ENCODE measurements around the gene URAD. TPM values are rescaled to one million over a fixed set of nuclear protein-coding genes. Genes with fewer than 3 reads are reported as not detected.

Gene URAD
- total and polyA plus RNA-seq, 7 donors: not detected

DNA sequence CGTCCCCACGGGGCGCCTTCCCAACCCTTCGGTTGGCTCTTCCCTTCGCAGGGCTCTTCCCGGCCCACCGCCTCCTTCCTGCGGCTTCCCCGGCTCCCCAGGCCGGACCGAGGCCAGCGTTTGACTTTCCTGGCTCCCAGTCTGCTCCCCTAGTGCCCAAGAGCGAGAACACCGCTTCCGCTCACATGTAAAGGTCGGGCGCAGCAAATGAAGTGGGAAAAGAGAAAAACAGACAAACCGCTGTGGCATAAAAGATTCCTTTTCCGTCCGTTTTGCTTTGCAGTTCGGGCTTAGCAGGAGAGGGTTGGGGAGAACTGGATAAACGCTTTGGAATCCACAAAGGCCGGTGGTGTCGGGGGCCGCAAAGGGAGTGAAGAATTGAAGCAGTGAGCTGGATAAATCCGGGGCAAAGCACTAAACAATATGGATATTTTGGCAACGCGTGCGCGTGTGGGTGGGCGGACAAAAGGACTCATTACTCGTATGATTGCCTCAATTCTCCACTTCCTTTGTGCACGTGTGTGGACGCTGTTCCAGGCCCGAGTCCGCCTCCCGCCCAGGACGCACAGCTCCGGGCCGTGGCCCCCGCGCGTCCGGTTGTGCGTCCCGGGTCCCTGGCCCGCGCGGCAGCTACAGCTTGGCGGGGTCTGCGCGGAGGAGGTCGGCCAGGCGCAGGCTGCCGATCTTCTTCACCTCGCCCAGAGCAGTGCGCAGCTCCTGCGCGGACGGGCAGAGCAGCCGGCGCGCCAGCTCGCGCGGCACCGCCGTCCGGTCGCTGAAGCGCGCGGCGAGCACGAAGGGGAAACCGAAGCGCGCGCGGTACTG, 10.8 kb downstream of the URAD start:
- intact Hi-C loops (cut with DNase I): no loop called here
- Histone ChIP-seq H3K9me3 (no peaks in the 10 kb centered on the region), H3K27ac (no peak overlapping the region), H3K27me3 (ENCODE audit: insufficient read depth in 3 of 3, low read length in 2 of 3) (peaks cover 5 to 88% (median 47%) of the 10 kb centered on the region in 3 donors), H3K4me3 (peak overlapping the region; percentile 38), H3K36me3 (ENCODE audit: insufficient read depth in 1 of 2, low read depth in 1 of 2) (no peaks in the 10 kb centered on the region), H3K4me1 (no peaks in the 10 kb centered on the region)
- WGBS, 3 donors: 1 to 2% (median 1%) methylated on average over 57 to 80 of the region's 80 CpGs
- no peak for TF ChIP-seq CTCF (IDR thresholded peaks at IDR 0.05)
- ATAC-seq (no peak), DNase-seq (no peak)

- no peak for TF ChIP-seq CTCF (IDR thresholded peaks at IDR 0.05)
- ATAC-seq (no peak), DNase-seq (no peak)
- intact Hi-C loops (cut with DNase I): no loop called here
- WGBS, 3 donors: 20 to 39% (median 25%) methylated on average over 12 of the region's 12 CpGs
- Histone ChIP-seq H3K27ac (no peak overlapping the region), H3K4me3 (no peak overlapping the region), H3K4me1 (no peaks in the 10 kb centered on the region), H3K36me3 (ENCODE audit: insufficient read depth in 1 of 2, low read depth in 1 of 2) (no peaks in the 10 kb centered on the region), H3K9me3 (no peaks in the 10 kb centered on the region), H3K27me3 (ENCODE audit: insufficient read depth in 3 of 3, low read length in 2 of 3) (peaks cover 8 to 88% (median 46%) of the 10 kb centered on the region in 3 donors)
Measured at GRCh38 chr13:27976362-27977091, 12.0 kb downstream of the URAD start.

DNA sequence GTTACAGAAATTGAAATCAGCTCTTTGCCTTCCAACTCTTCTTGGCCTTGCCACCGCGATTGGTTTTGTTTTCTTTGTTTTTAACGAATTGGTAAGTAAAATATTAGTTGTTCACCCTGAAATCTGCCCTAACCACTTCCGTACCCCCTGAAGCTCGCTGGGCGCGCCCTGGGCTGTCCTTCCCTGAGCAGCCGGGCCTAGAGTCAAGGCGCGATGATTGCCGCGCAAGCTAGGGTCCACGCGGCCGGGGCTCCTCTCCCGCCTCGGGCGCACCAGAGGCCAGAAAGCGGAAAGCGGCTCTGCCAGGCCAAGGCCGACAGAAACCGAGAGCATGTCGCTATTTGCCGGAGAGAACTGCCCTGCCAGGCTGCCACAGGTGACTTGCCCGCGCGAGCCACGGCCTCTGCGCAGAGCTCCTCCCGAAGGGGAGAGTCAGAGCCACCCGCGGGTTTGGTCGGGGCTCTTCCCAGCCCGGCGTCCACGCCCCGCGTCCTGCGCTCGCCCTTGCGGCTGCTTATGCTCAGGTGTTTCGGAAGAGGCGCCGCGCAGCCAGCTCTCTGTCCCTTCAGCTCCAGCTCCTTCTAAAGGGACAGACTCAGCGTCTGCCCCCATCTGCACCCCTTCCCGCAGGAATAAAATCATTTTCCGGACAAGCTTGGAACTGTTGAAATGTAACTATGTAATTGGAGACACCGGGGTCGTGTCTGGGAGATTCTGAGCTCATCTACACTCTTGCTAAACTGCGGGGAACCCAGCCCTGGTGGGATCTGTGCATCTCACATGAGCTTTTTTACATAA, 12.7 kb downstream of the URAD start:
- TF ChIP-seq CTCF (IDR thresholded peaks at IDR 0.05): no peak
- no peaks in the 10 kb centered on the region for H3K36me3 ChIP-seq (ENCODE audit: insufficient read depth in 1 of 2, low read depth in 1 of 2)
- ATAC-seq (no peak), DNase-seq (no peak)
- no peak overlapping the region for H3K27ac ChIP-seq
- H3K9me3 ChIP-seq: no peaks in the 10 kb centered on the region
- H3K27me3 ChIP-seq (ENCODE audit: insufficient read depth in 3 of 3, low read length in 2 of 3): peaks cover 8 to 89% (median 45%) of the 10 kb centered on the region in 3 donors
- H3K4me1 ChIP-seq: no peaks in the 10 kb centered on the region
- 3 to 4% (median 3%) methylated on average over 47 to 51 of the region's 51 CpGs for WGBS, 3 donors
- H3K4me3 ChIP-seq: no peak overlapping the region
- intact Hi-C loops (cut with DNase I): no loop called here

DNA sequence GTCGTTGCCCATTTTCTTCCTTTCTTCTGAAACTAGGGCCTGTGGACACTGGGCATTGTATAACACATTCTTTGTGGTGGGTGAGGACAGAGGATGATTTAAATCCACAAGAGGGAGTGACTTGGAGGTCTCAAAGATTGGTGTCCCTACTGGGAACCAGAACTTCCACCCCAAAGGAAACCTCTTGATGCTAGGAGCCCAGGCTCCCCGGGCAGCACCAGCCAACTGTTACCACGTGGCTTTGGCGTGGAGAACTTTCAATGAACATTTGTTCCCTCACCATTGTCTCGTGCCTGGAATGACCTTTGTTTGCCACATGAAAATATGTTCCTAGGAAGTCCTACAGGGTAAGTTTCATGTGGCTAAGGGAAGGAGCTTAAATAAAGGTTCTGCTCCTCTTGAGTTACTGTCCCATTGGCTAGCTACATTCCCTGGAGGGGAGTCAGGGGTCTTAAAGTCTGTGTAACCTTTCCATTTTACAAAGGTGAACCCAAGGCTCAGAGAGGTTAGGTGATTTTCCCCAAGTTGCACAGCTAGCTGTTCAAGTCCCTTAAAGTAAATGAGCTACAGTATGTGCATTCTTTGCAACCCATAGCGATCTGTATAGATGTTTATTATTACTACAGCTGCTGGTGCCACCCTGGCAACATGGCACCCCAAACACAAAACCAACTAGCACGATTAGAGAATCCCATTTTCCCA, 14.4 kb downstream of the URAD start:
- Histone ChIP-seq H3K4me1 (no peaks in the 10 kb centered on the region), H3K36me3 (ENCODE audit: insufficient read depth in 1 of 2, low read depth in 1 of 2) (no peaks in the 10 kb centered on the region), H3K9me3 (no peaks in the 10 kb centered on the region), H3K4me3 (no peak overlapping the region), H3K27me3 (ENCODE audit: insufficient read depth in 3 of 3, low read length in 2 of 3) (peaks cover 7 to 90% (median 40%) of the 10 kb centered on the region in 3 donors), H3K27ac (no peak overlapping the region)
- intact Hi-C loops (cut with DNase I): no loop called here
- ATAC-seq (no peak), DNase-seq (no peak)
- no peak for TF ChIP-seq CTCF (IDR thresholded peaks at IDR 0.05)
- 17 to 20% (median 19%) methylated on average over 7 of the region's 7 CpGs for WGBS, 3 donors

Measured in psoas muscle (tissue), 8 donors.